ENCODE measurements around the gene LASP1NB.

Gene LASP1NB

GRCh38 chr17:38961413-38961812 is 36.0 kb downstream of the LASP1NB start:
- no peak overlapping the region for H2AFZ ChIP-seq (replicated peaks; ENCODE audit: low read length, poor library complexity)
- H3K4me3 ChIP-seq (ENCODE audit: insufficient read depth, low read depth, low read length) = no peak overlapping the region
- H3K9ac ChIP-seq (ENCODE audit: low read depth, low read length) = no peak overlapping the region
- no peak for DNase-seq
- no peak overlapping the region for H3K4me2 ChIP-seq (ENCODE audit: low read depth, low read length)
- intact Hi-C loops (cut with micrococcal nuclease) = no loop called here
- H2AK9ac ChIP-seq (replicated peaks; ENCODE audit: low read depth, low read length, poor library complexity) = no peak overlapping the region
- peak overlapping the region in 1 of 2 experiments; percentile 43; a peak in 1 of 4 replicates for H4K8ac ChIP-seq (ENCODE audit: low read depth in 2 of 2, low read length in 2 of 2)
- no peaks in the 10 kb centered on the region for H3K36me3 ChIP-seq (ENCODE audit: control insufficient read depth, insufficient read depth, low read length)
- H3K79me1 ChIP-seq (ENCODE audit: low read depth in 1 of 2, low read length in 2 of 2) = 0 out of 4 replicates have a peak, but pooled peaks cover 0 to 2% of the 10 kb centered on the region in 2 experiments
- peaks cover 3% of the 10 kb centered on the region; the same call in 1 of the 2 replicates for H3K9me1 ChIP-seq (ENCODE audit: insufficient read depth, low read length)
- peaks cover 8% of the 10 kb centered on the region for H3K4me1 ChIP-seq (ENCODE audit: control insufficient read depth, insufficient read depth, low read length)
- no peak for TF ChIP-seq POLR2A (IDR thresholded peaks at IDR 0.05; ENCODE audit: low read depth, low read length)
- TF ChIP-seq ELK1 (IDR thresholded peaks at IDR 0.05; ENCODE audit: borderline replicate concordance, low read depth, low read length) = no peak
- no peak for TF ChIP-seq CTCF (conservative IDR thresholded peaks at IDR 0.05; ENCODE audit: low read depth, low read length)
- TF ChIP-seq NFE2L2 (IDR thresholded peaks at IDR 0.05; ENCODE audit: low read depth, low read length) = no peak
- no peak for TF ChIP-seq CEBPB (IDR thresholded peaks at IDR 0.05; ENCODE audit: low read depth, low read length)
- no peak for TF ChIP-seq RAD21 (IDR thresholded peaks at IDR 0.05; ENCODE audit: low read length)
- no peak for TF ChIP-seq RCOR1 (IDR thresholded peaks at IDR 0.05; ENCODE audit: insufficient replicate concordance, low read length)
- no peak for TF ChIP-seq RFX5 (IDR thresholded peaks at IDR 0.05; ENCODE audit: low read depth, low read length)
- no peak for TF ChIP-seq FOS (IDR thresholded peaks at IDR 0.05; ENCODE audit: low read depth, low read length)
- no peak for TF ChIP-seq BHLHE40 (IDR thresholded peaks at IDR 0.05; ENCODE audit: low read depth, low read length)
- no peak for TF ChIP-seq USF2 (IDR thresholded peaks at IDR 0.05; ENCODE audit: low read depth, low read length)
- no peak for TF ChIP-seq MXI1 (IDR thresholded peaks at IDR 0.05; ENCODE audit: borderline replicate concordance, low read depth, low read length)
- no peak for TF ChIP-seq CHD1 (IDR thresholded peaks at IDR 0.05; ENCODE audit: low read depth, low read length)
- no peaks in the 10 kb centered on the region for H3K27me3 ChIP-seq (ENCODE audit: control insufficient read depth, insufficient read depth, low read length)
- H2BK20ac ChIP-seq (ENCODE audit: low read depth, low read length) = no peak overlapping the region
- no peak overlapping the region for H4K91ac ChIP-seq (ENCODE audit: insufficient read depth, low read depth, low read length)
- H4K20me1 ChIP-seq (ENCODE audit: insufficient read depth, low read length) = no peaks in the 10 kb centered on the region
- no peak overlapping the region; the same call in 1 of the 2 replicates for H3K23ac ChIP-seq (ENCODE audit: low read depth, low read length)
- CTCF ChIA-PET = no interaction called here
- H3K14ac ChIP-seq (replicated peaks; ENCODE audit: low read depth, low read length) = no peak overlapping the region
- H3K9me3 ChIP-seq (ENCODE audit: control insufficient read depth, insufficient read depth, low read length) = no peaks in the 10 kb centered on the region
- no CpG with 5 or more reads among the region's 4 CpGs for WGBS, 2 experiments (ENCODE audit: extremely low coverage in 2 of 2, insufficient read length in 1 of 2)
- no peak overlapping the region for H2BK15ac ChIP-seq (ENCODE audit: low read depth, low read length)
- H3K18ac ChIP-seq (ENCODE audit: low read depth, low read length) = no peak overlapping the region
- in situ Hi-C loops (cut with MboI; ENCODE audit: low sequenced_read_pairs) = no loop called here
- dilution Hi-C loops (cut with HindIII; ENCODE audit: low sequenced_read_pairs, unreplicated experiment) = no loop called here
- no peak for ATAC-seq (ENCODE audit: low read depth)
- no peak overlapping the region for H3K56ac ChIP-seq (ENCODE audit: extremely low read depth, insufficient read depth, low read length)
- H2BK120ac ChIP-seq (ENCODE audit: low read depth, low read length) = peak overlapping the region; percentile 75; the same call in 1 of the 2 replicates
- no peak overlapping the region for H4K5ac ChIP-seq (ENCODE audit: low read depth, low read length)
- no peak overlapping the region for H2BK5ac ChIP-seq (ENCODE audit: low read depth, low read length, poor library complexity, severe bottlenecking)
- no peak overlapping the region for H3K4ac ChIP-seq (ENCODE audit: low read depth, low read length)
- no peak overlapping the region for H3K27ac ChIP-seq (ENCODE audit: insufficient read depth, low read length)
- H2AK5ac ChIP-seq (ENCODE audit: low read depth, low read length) = no peak overlapping the region
- POLR2A ChIA-PET (ENCODE audit: unreplicated experiment) = no interaction called here
- BruUV-seq (replicated peaks) = no TSS peak

All from IMR-90 (cell line).